ENCODE data around the gene DISP1.

- no peak for TF ChIP-seq EZH2 (IDR thresholded peaks at IDR 0.05)
- no peak for TF ChIP-seq FOXP2 (optimal IDR thresholded peaks at IDR 0.05; ENCODE audit: control extremely low read depth, extremely low read length, insufficient read depth)
These were observed 30.5 kb upstream of the DISP1 start for GRCh38 chr1:222784371-222784770.
